B cell (primary cell): ENCODE data around the gene AFAP1L1. TPM values are rescaled to one million over a fixed set of nuclear protein-coding genes. Genes with fewer than 3 reads are reported as not detected.

Experiments
- ATAC-seq: fragments of 200-7000 bp; cut with Tn5 transposase; one replicate; pipeline ENCODE4 v1.10.0; 2021; ENCODE audit warnings: low read depth, mild to moderate bottlenecking, moderate number of reproducible peaks, moderate library complexity
- CTCF ChIA-PET: fragments of 350-600 bp; sonication (Branson Sonifier 250); formaldehyde crosslinking; loops from one replicate; lab custom pipeline; 2021; ENCODE audit warnings: antibody characterized with exemption, inconsistent platforms; lab: Charles Lee
- POLR2A ChIA-PET: fragments of 350-600 bp; sonication (Branson Sonifier 250); formaldehyde crosslinking; loops from one replicate; lab custom pipeline; 2021; ENCODE audit warnings: antibody characterized with exemption; lab: Charles Lee
- DNase-seq: peaks from one replicate; pipeline ENCODE4 v3.0.0; 2013
- H2AFZ ChIP-seq: 2 replicates; pipeline ENCODE4 v1.6.1; 2012; ENCODE audit warnings: mild to moderate bottlenecking, low read depth, low read length; ENCODE audit not compliant: insufficient read depth, poor library complexity, severe bottlenecking
- H3K27ac ChIP-seq, 2 donors: 1 replicate in 1 of 2; 2 replicates in 1 of 2; pipeline ENCODE4 v1.5.1; 2012 to 2013; ENCODE audit warnings: low read length in 2 of 2, mild to moderate bottlenecking in 2 of 2, moderate library complexity in 1 of 2
- H3K27me3 ChIP-seq, 4 experiments: fragments of 200-600 bp in 1 of 4; sonication (generic) in 1 of 4; replicated peaks in 1 of 4; 1 replicate in 2 of 4; 2 replicates in 2 of 4; pipeline versions ENCODE4 v1.6.1 to v1.7.0; 2013 to 2016; ENCODE audit warnings: low read length in 3 of 4, mild to moderate bottlenecking in 2 of 4, mixed read lengths in 1 of 4, moderate library complexity in 1 of 4; ENCODE audit not compliant: insufficient read depth in 4 of 4, control insufficient read depth in 3 of 4; ENCODE audit errors: control extremely low read depth in 1 of 4
- H3K36me3 ChIP-seq, 2 experiments: replicated peaks in 1 of 2; 1 replicate in 1 of 2; 2 replicates in 1 of 2; pipeline versions ENCODE4 v1.6.1 to v1.7.1; 2013; ENCODE audit warnings: low read length in 1 of 2; ENCODE audit not compliant: insufficient read depth in 2 of 2, control insufficient read depth in 1 of 2; ENCODE audit errors: control extremely low read depth in 1 of 2, extremely low read depth in 1 of 2
- H3K4me1 ChIP-seq, 2 donors: fragments of 200-600 bp in 1 of 2; sonication (generic) in 1 of 2; 1 replicate in 1 of 2; 2 replicates in 1 of 2; pipeline versions ENCODE4 v1.5.1 to v1.6.1; 2013 to 2017; ENCODE audit warnings: low read length in 2 of 2; ENCODE audit not compliant: control insufficient read depth in 2 of 2, insufficient read depth in 2 of 2
- H3K4me2 ChIP-seq: replicated peaks from 2 replicates; pipeline ENCODE3; 2012; ENCODE audit warnings: mild to moderate bottlenecking, low read depth, low read length; ENCODE audit not compliant: poor library complexity, severe bottlenecking
- H3K4me3 ChIP-seq, 5 experiments: fragments of 200-600 bp in 1 of 5; sonication (generic) in 1 of 5; 1 replicate in 3 of 5; 2 replicates in 2 of 5; pipeline versions ENCODE4 v1.5.1 to v1.7.0; 2011 to 2016; ENCODE audit warnings: low read length in 4 of 5, mild to moderate bottlenecking in 4 of 5, low read depth in 2 of 5, control low read depth in 1 of 5, moderate library complexity in 1 of 5; ENCODE audit not compliant: insufficient read depth in 1 of 5; ENCODE audit errors: control extremely low read depth in 1 of 5, extremely low read depth in 1 of 5
- H3K79me2 ChIP-seq: fragments of 200-600 bp; sonication (generic); one replicate; pipeline ENCODE4 v1.6.0; 2016; ENCODE audit warnings: low read length; ENCODE audit not compliant: control insufficient read depth, insufficient read depth
- H3K9ac ChIP-seq: fragments of 200-600 bp; sonication (generic); 2 replicates; pipeline ENCODE4 v1.6.1; 2017; ENCODE audit warnings: mild to moderate bottlenecking, low read length, moderate library complexity
- H3K9me3 ChIP-seq, 3 donors: one replicate each; pipeline versions ENCODE4 v1.6.1 to v1.7.1; 2013; ENCODE audit warnings: low read length in 2 of 3; ENCODE audit not compliant: control insufficient read depth in 2 of 3, insufficient read depth in 1 of 3; ENCODE audit errors: control extremely low read depth in 1 of 3
- H4K20me1 ChIP-seq: 2 replicates; pipeline ENCODE4 v1.6.0; 2012; ENCODE audit warnings: mild to moderate bottlenecking, low read length; ENCODE audit not compliant: insufficient read depth, control insufficient read depth, poor library complexity, severe bottlenecking
- H3K27ac Mint-ChIP-seq: one replicate; pipeline ENCODE4 v1.8.0; 2021; ENCODE audit warnings: mixed read lengths
- H3K27me3 Mint-ChIP-seq: one replicate; pipeline ENCODE4 v1.8.0; 2021; ENCODE audit warnings: mixed read lengths
- H3K4me1 Mint-ChIP-seq: one replicate; pipeline ENCODE4 v1.8.0; 2021; ENCODE audit warnings: mixed read lengths
- H3K4me3 Mint-ChIP-seq: one replicate; pipeline ENCODE4 v1.8.0; 2021; ENCODE audit warnings: mixed read lengths
- H3K9me3 Mint-ChIP-seq: one replicate; pipeline ENCODE4 v1.8.0; 2022; ENCODE audit warnings: mixed read lengths; ENCODE audit not compliant: insufficient read depth
- CTCF ChIP-seq: fragments of 200-600 bp; IDR thresholded peaks from one replicate; pipeline ENCODE4 v1.8.0; 2022; ENCODE audit warnings: antibody characterized with exemption, mild to moderate bottlenecking
- EZH2 ChIP-seq: IDR thresholded peaks from 2 replicates; pipeline ENCODE4 v1.6.1; 2012; ENCODE audit warnings: borderline replicate concordance, low read depth, mild to moderate bottlenecking, moderate library complexity, low read length; ENCODE audit not compliant: insufficient read depth, poor library complexity, severe bottlenecking
- WGBS: methylation state at CpG from one replicate; pipeline ENCODE4 v1.1.5; 2013; ENCODE audit warnings: missing lambda C conversion rate; ENCODE audit not compliant: insufficient coverage; 5-methylcytosine and 5-hydroxymethylcytosine counted together
- intact Hi-C: fragments of 100-400 bp; cut with micrococcal nuclease; formaldehyde crosslinking; loops from one replicate; pipeline ENCODE4 v1.10.0; 2022
- polyA plus RNA-seq: library from polyadenylated mRNA; depleted of rRNA; stranded (reverse); fragments of >200 nt; gene quantifications from 2 replicates; pipeline ENCODE4 v1.2.3, GENCODE V29; 2012
- total RNA-seq, 2 donors: library from RNA; stranded (reverse); fragments of 120-200 nt in 1 of 2; gene quantifications; 1 replicate in 1 of 2; 2 replicates in 1 of 2; pipeline versions ENCODE4 v1.2.3 to v1.2.4, GENCODE V29; 2013 to 2022

AFAP1L1 gene
- total and polyA plus RNA-seq, 2 donors (not counting 1 experiment from before 2014, with no cell fraction given), result not detected

- H3K4me3 ChIP-seq, result no peak overlapping the region
- TF ChIP-seq CTCF (no peak), EZH2 (no peak)
- Mint-ChIP-seq H3K27me3 (peaks cover 33% of the 10 kb centered on the region), H3K27ac (no peak overlapping the region), H3K4me3 (no peak overlapping the region), H3K9me3 (no peaks in the 10 kb centered on the region), H3K4me1 (no peaks in the 10 kb centered on the region)
- POLR2A ChIA-PET, result no interaction called here
- H3K79me2 ChIP-seq, result no peaks in the 10 kb centered on the region
- no CpG with 5 or more reads among the region's 4 CpGs for WGBS
- H2AFZ ChIP-seq, result no peak overlapping the region
- H3K36me3 ChIP-seq, result no peaks in the 10 kb centered on the region
- H3K27ac ChIP-seq, result no peak overlapping the region
- H4K20me1 ChIP-seq, result no peaks in the 10 kb centered on the region
- CTCF ChIA-PET, result no interaction called here
- no peaks in the 10 kb centered on the region for H3K4me1 ChIP-seq
- H3K9ac ChIP-seq, result no peak overlapping the region
- ATAC-seq, result no peak
- H3K9me3 ChIP-seq, result no peaks in the 10 kb centered on the region
- H3K4me2 ChIP-seq, result no peak overlapping the region
- intact Hi-C loops, result no loop called here
- no peak for DNase-seq
- H3K27me3 ChIP-seq, result peaks cover 0 to 25% (median 1%) of the 10 kb centered on the region in 4 experiments
Measured at GRCh38 chr5:149303210-149303609, 31.6 kb downstream of the AFAP1L1 start.

- Histone ChIP-seq H2AFZ (no peak overlapping the region), H3K9me3 (no peaks in the 10 kb centered on the region), H3K27ac (no peak overlapping the region), H3K4me1 (no peaks in the 10 kb centered on the region), H3K27me3 (peaks cover 0 to 20% (median under 1%) of the 10 kb centered on the region in 4 experiments), H3K79me2 (no peaks in the 10 kb centered on the region), H3K4me3 (no peak overlapping the region), H4K20me1 (no peaks in the 10 kb centered on the region), H3K4me2 (no peak overlapping the region), H3K9ac (no peak overlapping the region), H3K36me3 (no peaks in the 10 kb centered on the region)
- Mint-ChIP-seq H3K9me3 (no peaks in the 10 kb centered on the region), H3K27me3 (peaks cover 28% of the 10 kb centered on the region), H3K4me1 (no peaks in the 10 kb centered on the region), H3K27ac (no peak overlapping the region), H3K4me3 (no peak overlapping the region)
- no peak for TF ChIP-seq CTCF
- TF ChIP-seq EZH2, result no peak
- ATAC-seq (no peak), DNase-seq (no peak)
- CTCF ChIA-PET, result no interaction called here
- WGBS, result 71% methylated on average over 10 of the region's 11 CpGs
- POLR2A ChIA-PET, result no interaction called here
- intact Hi-C loops, result no loop called here
Measured at GRCh38 chr5:149304195-149305078, 32.8 kb downstream of the AFAP1L1 start.
